Epidermal melanocyte (primary cell): ENCODE measurements around the gene GEMIN4.
"Not testable (repeated sequence)": the region's sequence is repeated elsewhere in the genome, so short reads cannot be mapped to it uniquely, and the experiment has no call there.

ENCODE experiments used
- DNase-seq: peaks from one replicate; pipeline ENCODE4 v3.0.0; 2011; ENCODE audit warnings: low spot score; ENCODE audit not compliant: insufficient read length

GEMIN4 gene

DNA sequence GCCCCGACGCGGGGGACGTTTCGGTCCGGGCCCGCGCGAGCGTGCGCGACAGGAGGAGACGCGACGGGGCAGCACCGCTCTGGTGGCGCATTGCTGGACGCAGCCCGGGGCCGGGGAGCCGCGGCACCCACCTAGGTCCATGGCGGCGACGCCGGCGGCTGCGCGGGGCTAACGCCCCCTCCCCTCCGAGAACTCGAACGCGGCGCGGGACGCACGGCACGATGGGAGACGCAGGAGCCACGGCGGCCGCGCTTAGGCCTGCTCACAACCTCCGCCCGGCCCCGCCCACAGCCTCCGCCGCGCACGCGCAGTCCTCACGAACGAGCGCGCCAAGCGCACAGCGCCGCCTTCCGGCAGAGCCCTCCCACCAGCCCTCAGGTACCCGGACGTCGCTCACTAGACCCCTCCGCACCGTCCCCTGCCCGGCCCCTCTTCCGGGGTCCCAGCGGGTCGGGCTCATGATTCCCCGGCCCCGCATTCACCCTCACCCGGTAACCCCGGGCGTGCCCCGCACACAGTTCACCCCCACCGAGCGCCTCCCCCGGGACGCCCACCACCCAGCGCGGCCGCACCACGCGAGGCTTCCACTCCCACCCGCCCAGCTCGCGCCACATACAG, at the start of gene GEMIN4:
Gene GEMIN4, minus strand, starts transcription at position 263 of the 618 bp plus-strand sequence. Its CDS starts 122 bp downstream, at position 141.
- DNase-seq: peak; percentile 84

DNA sequence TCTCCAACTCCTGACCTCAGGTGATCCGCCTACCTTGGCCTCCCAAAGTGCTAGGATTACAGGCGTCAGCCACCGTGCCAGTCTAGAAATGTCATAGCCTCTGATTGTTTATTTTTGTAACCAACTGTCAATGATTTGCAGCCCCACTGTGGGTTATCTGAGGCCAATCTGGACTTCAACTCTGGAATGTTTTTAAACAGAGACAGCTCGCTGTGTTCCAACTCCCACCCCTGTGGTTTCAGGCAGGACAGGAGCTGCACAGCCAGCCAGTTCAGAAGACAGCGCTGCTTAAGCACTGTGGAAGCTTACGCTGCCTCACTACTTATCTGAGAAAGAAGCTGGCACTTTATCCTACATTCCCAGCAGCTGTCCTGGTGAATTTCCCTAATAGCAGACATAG, 49.6 kb upstream of the GEMIN4 start:
- no peak for DNase-seq

DNA sequence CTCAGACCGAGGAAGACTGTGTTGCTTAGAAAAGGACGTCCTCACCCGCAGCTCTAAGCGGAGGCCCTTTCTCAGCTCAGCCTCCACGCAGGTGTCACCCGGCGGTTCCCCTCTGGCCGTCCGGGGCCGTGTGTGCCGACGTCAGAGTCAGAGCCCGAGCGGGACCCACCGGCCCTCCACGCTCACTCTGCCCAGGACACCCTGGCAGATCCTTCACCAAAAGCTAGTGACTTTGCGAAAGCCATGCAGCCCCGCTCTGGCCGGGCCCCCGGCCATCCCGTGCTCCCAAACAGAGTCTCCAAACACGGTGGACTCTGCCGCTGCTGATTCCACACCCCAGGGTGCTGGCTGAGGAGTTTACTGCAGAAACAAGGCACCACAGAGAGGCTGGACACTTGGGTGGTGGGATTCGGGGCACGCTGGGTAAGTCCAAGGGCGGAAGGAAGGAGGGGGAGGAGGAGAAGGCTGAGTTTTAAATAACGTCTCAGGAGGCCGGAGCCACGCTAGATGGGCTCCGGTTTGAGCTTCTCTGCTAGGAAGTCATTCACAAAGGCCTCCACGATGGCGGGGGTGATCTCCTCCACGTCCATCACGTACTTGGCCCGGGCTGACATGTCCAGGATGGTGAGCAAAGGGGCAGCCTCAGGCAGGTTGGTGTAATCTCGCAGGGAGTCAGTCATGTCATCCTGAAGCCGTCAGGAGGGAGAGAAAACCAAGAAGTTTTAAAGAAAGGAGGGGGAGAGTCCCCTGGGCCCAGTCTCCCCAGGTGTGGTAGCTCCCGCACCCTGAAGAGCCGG, 48.6 kb upstream of the GEMIN4 start:
- DNase-seq: no peak

DNA sequence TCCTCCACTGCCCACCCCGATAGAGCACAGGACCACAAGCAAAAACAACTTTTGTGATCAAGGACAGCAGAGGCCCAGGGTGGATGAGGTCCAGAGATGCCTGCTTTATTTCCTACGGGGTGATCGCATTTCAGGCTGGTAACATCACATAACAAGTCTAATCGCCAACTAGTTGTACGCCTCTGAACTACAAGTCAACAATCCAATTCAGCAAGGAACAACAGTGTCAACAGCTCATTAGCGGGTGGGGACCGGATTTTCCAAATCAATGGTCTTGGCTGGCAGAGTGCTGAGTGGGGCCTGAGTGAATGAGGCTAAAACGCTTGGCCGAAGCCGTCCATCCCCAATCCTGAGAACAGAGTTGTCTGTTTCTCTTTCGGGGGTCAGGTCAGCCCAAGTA, 47.2 kb upstream of the GEMIN4 start:
- DNase-seq: no peak

DNA sequence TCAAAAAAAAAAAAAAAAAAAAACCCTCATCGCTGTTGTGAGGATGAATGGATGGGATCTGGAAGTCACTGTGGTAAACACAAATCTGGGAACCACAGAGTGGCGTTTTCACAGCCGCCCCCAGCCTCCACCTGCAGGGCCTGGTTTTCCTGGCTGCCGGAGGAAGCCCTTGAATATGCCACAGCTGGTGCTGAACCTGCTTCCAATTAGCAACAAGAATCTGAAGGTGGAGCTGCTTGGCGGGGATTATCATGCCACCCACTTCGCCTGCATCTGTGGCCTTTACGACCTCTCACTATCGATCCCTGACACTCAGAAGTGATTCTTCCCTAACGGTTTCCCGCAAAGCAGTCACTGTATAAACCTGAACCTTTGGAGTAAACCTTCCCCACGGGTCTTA, 46.2 kb upstream of the GEMIN4 start:
- no peak for DNase-seq

DNA sequence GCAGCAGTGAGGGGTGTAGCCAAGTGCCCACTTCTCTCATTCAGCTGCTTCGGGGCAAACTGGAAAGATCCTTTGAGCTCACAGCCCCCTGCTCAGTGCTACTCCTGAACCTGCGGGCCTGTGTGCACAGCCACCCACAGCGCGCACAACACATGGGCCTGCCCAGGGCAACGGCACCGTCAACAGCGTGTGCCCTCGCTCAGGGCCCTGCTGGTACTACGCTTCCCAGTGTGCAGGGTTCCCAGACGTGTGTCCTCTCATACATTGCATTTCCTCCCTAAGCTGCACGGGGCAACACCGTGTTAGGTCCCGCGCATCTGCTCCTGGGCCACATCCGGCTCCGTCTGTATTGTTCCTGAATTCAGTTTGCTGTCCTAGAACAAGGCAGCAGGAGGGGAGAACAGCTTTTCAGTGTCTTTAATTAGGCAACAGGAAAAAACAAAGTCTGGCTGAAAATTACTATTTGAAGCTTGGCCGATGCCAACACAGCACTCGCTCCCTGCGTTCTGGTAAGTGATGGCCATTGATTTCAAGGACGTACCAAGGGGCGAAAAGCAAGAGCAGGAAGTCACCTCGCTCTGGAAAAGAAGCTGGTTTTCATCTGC, 45.3 kb upstream of the GEMIN4 start:
- DNase-seq: no peak

DNA sequence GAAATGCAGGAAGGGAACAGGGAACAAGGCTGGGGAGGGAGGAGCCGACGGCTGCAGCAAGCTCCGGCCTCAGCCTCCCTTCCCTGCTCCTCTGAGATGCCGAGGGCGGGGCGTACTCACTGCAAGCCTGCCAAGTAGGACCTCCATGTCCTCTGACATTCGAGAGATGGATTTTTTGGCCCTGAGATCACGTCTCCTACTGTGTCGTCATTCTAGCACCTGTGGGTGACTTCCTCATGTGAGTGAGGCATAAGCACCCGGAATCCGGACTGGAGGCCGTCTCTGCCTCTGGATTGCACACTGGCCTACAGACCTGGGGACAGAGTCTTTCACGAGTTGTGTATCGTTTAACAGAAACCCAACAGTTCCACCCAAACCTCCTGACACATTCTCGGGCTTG, 44.5 kb upstream of the GEMIN4 start:
- DNase-seq: no peak

DNA sequence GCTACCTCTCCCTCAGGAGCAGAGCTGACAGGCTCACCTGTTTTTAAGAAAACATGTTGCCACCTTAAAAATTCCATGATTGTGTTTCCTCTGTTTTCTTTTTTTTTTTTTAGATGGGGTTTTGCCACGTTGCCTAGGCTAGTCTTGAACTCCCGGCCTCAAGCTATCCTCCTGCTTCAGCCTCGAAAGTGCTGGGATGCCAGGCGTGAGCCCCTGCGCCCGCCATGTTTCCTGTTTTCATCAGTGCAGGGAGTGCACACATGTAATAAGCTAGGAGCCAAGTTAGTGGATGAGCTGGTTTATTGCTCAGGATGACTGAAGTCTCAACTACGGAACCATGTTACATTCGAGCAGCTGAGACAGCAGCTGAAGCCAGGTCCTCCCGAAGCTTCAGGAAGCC, 43.7 kb upstream of the GEMIN4 start:
- DNase-seq: no peak

DNA sequence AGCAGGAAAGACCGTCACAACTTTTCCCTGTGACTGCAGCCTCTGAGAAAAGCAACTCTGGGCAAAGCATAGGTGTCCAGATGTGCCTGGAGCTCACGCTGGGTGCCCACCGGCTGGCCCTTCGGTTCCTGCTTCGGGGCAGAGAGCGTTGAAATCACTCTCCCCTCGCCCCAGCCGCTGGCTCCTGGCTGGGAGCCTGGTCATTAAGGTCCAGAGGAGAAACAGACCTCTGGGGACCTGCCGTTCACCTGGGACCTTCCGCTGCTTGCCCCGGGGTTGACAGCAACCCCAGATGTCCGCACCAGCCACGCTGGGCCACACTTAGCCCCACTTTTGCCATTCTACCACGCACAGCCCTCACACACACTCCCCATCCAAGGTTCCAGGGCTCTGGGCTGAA, 43.2 kb upstream of the GEMIN4 start:
- no peak for DNase-seq

DNA sequence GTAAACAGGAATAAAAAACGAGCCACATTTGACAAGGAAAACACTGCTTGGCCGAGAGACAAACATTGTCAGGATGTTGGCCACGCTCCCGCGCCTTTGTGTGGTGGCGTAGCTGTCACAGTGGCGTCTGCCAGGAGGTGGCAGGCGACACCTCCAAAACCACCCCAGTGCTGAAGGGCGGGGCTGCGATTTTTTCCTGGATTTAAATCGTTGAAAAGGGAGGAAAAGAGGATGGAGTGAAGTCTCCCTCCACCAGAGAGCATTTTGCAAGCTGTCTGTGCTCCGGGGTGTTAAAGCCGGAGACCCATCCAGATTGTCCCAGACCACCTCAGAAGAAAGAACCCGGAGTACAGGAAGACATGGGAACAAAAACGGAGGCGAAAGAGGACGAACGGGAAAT, 42.8 kb upstream of the GEMIN4 start:
- peak; percentile 75 for DNase-seq

DNA sequence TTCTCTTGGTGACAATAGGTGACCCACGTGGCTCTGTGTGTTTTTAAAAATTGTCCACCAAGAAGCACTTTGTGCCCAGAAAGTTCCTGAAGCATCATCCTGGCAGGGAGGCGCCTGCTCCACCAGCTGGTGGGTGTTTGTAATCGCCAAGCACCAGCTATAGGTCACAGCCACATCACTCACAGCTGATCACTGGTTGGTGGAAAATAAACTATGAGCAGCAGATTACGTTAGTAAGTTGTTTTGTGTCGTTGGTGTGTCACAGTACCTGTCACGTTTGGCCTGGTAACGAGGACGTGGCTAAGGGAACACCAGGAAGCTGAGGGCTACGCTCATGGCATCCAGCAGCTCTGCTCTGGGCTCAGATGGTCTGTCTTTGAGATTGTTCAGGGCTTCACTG, 40.2 kb upstream of the GEMIN4 start:
- no peak for DNase-seq

DNA sequence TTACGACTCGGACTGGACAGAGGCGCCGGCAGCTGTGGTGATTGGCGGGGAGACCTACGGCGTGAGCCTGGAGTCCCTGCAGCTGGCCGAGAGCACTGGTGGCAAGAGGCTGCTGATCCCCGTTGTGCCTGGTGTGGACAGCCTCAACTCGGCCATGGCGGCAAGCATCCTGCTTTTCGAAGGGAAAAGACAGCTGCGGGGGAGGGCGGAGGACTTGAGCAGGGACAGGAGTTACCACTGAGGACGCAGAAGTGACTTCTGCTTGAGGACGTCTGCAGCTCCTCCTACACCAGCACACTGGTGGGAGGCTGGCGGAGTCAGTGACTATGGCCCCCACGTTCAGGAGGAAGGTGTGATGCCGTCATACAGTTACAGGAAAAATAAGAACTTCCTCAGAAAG, 39.8 kb upstream of the GEMIN4 start:
- DNase-seq: no peak

DNA sequence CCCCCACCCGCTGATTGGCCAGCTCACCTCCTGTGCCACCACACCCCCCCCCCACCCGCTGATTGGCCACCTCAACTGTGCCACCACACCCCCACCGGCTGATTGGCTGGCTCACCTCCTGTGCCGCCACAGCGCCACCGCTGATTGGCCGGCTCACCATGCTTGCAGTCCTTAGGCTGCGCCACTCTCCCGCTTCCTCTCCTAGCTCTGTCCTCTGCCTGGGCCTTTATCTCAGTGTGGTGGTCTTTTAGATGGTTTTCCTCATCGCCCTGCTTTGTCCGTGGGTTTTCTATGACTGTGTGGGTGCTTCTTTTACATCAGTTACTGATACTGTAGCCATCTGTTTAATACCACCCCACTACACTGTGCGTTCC, 38.8 kb upstream of the GEMIN4 start:
- DNase-seq: not testable (repeated sequence)

DNA sequence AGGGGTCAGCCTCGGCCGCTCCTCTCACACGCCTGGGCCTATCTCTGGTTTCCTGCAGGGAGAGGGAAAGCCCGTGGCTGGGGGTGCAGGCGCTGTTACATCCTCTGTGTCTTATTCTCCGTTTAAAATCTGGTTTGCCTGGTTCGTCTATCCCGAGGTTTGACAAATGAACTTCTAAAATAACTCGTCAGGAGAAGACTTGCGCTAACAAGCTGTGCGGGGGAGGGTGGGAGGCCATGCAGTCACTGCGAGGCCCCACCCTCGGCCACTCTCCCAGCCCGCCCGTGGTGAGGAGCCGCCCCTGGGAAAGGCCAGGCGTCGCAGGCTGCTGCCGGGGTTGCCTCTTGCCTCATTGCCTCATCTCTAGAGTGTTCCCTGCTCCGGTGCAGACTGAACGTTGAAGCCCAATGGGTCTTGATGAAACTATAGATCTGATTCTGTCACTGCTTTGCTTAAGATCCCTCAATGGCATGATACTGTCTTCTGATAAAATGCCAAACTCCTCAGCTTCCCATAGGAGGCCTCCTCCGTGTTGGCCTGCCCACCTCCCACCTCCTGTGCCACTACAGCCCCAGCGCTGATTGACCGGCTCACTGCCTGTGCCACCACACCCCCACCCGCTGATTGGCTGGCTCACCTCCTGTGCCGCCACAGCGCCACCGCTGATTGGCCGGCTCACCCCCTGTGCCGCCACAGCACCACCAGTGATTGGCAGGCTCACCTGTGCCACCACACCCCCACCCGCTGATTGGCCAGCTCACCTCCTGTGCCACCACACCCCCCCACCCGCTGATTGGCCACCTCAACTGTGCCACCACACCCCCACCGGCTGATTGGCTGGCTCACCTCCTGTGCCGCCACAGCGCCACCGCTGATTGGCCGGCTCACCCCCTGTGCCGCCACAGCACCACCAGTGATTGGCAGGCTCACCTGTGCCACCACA, 38.1 kb upstream of the GEMIN4 start:
- DNase-seq: not testable (repeated sequence)

DNA sequence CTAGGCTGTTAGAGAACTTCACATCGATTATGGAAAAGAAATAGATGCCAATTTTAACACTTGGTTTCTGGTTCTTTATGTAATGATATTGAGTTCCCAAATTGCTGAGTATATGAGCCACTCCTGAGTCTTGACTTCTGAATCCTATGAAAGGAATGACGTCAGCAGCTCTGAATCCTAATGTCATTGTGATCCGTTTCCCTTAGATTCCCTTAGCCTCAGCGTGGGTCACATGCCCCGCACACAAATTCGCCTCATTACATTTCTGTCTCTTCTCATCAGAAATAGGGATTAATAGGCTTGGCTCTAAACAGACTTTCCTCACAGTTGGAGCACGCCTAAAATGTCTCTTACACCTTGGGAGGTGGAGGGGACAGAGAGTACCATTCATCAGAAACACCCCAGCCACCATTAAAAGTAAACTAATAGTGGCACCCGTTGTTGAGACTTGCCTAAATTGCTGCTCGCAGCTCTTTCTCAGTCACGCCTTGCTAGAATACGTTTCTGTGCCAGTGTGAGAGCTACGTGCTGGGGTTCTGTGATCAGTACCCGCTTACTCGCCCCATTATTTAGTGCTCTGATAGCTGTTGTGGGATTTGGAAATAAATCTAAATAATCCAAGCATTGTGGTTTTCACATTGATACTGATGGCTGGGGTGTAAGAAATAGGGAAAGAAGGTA, 37.2 kb upstream of the GEMIN4 start:
- DNase-seq: no peak

DNA sequence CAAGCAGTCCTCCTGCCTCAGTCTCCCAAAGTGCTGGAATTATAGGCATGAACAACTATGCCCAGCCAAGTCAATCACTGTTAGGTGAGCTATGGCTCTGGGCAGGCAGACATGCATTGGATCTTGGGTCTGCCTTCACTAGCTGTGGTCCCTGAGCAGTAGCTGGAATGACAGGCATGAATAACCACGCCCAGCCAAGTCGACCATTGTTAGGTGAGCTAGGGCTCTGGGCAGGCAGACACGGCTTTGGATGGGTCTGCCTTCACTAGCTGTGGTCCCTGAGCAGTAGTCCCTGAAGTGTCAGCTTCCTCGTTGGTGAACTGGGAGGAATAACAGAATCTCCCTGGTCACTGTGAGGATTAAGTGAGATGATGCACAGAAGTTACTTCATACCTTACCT, 36.5 kb upstream of the GEMIN4 start:
- no peak for DNase-seq

DNA sequence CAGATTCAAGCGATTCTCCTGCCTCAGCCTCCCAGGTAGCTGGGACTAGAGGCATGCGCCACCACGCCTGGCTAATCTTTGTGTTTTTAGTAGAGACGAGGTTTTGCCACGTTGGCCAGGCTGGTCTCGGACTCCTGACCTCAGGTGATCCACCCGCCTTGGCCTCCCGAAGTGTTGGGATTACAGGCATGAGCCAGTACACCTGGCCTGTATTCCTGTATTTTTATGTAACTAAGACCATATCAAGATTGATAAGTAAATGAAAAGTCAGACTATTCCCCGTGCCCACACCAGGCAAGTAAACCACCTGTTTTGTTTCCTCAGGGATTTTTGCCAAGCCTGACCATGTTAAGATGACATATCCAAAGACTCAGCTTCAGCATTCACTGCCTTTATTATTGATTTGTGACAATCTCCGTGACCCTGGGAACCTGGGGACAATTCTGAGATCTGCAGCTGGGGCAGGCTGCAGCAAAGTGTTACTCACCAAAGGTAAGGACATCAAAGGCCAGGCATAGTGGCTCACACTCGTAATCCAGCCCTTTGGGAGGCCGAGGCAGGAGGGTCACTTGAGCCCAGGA, 35.7 kb upstream of the GEMIN4 start:
- DNase-seq: no peak

DNA sequence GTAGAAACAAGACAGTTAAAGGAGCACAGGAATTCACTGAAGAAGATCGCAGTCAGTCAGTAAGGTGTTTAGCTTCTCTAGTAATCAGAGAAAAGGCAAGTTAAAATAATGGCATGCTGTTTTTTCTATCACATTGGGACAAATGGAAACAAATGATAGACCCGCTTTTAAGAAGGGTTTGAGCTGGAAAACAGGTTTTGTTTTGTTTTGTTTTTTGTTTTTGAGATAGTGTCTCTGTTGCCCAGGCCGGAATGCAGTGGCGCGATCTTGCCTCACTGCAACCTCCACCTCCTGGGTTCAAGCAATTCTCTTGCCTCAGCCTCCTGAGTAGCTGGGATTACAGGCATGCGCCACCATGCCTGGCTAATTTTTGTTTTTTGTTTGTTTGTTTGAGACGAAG, 33.8 kb upstream of the GEMIN4 start:
- DNase-seq: not testable (repeated sequence)

DNA sequence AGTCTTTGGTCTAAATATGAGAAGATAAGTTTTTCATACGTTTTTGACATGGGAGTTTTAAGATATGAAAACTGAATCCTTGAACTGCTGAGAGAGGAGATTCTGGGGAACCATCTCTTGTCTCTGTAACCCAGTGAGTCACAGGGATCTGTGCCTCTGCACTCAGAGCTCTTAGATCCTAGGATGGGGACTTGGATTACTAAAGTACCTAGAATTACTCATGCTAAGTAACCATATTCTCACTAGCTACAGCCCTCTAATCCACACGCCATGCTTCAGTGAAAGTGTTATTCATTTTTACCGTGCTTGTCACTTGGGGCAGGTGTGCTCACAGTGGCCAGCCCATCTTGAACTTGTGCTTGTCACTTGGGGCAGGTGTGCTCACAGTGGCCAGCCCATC, 32.1 kb upstream of the GEMIN4 start:
- no peak for DNase-seq

DNA sequence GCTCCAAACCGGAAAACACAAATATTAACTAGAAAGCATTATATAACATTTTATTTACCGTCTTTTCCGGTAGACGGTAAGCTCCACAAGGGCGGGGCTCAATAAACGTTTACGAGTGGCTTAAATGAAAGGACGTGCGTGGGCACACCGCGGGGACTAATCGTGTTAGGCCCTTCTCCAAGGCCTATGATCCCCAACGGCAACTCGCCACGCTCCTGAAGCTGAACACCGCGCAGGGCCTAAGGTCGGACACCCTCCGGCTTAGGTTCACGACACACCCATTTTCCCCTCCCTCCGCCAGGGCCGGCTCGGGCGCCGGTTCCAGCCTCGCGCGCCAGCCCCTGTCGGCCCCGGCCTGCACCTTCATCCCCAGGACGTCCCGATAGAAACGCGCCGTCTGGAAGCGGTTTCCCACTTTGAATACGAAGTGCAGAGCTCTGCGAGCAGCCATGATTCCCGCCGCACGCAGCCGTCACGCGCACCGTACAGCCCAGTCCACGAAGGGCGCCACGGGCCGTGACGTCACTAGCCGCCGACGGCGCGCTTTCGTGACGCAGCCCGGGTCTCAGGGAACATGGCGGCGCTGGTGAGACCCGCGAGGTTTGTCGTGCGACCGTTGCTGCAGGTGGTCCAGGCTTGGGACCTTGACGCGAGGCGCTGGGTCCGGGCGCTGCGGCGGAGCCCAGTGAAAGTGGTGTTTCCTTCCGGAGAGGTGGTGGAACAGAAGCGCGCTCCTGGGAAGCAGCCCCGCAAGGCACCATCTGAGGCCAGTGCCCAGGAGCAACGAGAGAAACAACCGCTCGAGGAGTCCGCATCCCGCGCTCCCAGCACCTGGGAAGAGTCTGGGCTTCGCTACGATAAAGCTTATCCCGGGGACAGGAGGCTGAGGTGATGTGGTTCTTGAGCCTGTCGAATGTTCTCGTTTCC, 30.0 kb upstream of the GEMIN4 start, which contains the start of the genes GLOD4 and MRM3:
Gene GLOD4, minus strand, starts transcription at position 476 of the 927 bp plus-strand sequence. Its CDS starts 25 bp downstream, at position 451.
Gene MRM3, plus strand, starts transcription at position 549 of the 927 bp plus-strand sequence. Its CDS starts 26 bp downstream, at position 575.
- DNase-seq: peak; percentile 97
